ENCODE measurements around the gene CPT1B. TPM values are rescaled to one million over a fixed set of nuclear protein-coding genes. Genes with fewer than 3 reads are reported as not detected.
"Not testable (repeated sequence)": the region's sequence is repeated elsewhere in the genome, so short reads cannot be mapped to it uniquely, and the experiment has no call there.

CPT1B gene
- polyA plus RNA-seq, 1 experiment = 4.3 TPM

DNA sequence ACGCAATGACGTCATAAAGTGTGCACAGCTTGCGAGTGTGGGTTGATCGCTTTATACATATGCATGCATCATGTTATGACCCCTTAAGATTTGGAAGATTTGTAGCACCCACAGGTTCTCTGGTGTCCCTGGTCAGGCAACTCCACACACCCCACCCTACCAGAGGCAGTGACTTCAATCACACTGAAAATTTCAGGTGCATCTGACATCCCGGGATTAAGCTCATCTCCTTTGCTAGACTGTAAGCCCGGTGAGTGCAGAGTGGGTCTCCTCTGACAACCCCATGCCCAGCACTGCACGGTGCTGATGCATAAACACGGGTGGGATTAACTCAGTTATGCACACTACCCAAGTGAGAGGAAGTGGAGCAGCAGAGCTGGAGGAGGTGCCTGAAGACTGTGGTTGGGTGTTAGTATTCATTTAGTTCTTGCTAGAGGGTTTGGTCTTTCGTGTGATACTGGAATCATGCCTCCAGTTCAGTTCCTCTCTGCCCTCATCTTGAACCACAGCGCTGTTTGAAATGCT, 43.2 kb upstream of the CPT1B start:
- ChIA-PET CTCF (interaction anchor here (1.0 to 3.2 kb wide), 21 partner anchors 9 to 370 kb away, joined by 3 to 14 read pairs (median 4); partner anchors contain the start of genes HDAC10, KLHDC7B and SCO2), POLR2A (no interaction called here)
- peaks cover 5% of the 10 kb centered on the region for H3K27me3 ChIP-seq (ENCODE audit: control insufficient read depth, insufficient read depth, low read length)
- TF ChIP-seq, protein P1, sequence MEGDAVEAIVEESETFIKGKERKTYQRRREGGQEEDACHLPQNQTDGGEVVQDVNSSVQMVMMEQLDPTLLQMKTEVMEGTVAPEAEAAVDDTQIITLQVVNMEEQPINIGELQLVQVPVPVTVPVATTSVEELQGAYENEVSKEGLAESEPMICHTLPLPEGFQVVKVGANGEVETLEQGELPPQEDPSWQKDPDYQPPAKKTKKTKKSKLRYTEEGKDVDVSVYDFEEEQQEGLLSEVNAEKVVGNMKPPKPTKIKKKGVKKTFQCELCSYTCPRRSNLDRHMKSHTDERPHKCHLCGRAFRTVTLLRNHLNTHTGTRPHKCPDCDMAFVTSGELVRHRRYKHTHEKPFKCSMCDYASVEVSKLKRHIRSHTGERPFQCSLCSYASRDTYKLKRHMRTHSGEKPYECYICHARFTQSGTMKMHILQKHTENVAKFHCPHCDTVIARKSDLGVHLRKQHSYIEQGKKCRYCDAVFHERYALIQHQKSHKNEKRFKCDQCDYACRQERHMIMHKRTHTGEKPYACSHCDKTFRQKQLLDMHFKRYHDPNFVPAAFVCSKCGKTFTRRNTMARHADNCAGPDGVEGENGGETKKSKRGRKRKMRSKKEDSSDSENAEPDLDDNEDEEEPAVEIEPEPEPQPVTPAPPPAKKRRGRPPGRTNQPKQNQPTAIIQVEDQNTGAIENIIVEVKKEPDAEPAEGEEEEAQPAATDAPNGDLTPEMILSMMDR (IDR thresholded peaks at IDR 0.05; ENCODE audit: insufficient read depth, low read depth, low read length) = no peak
- H3K4me3 ChIP-seq (ENCODE audit: low read depth, low read length) = no peak overlapping the region
- H3K36me3 ChIP-seq (ENCODE audit: control insufficient read depth, insufficient read depth, low read length) = peaks cover 6% of the 10 kb centered on the region
- no peak for DNase-seq (ENCODE audit: low read depth)

- ChIA-PET POLR2A (no interaction called here), CTCF (interaction anchor here (0.6 to 3.2 kb wide), 29 partner anchors 8 to 381 kb away, joined by 3 to 14 read pairs (median 4); partner anchors contain the start of genes CPT1B, HDAC10, KLHDC7B and SCO2)
- TF ChIP-seq, protein P1 (IDR thresholded peaks at IDR 0.05; ENCODE audit: insufficient read depth, low read depth, low read length) = no peak; the same call in 1 of the 2 replicates
- Histone ChIP-seq H3K4me3 (ENCODE audit: low read depth, low read length) (no peak overlapping the region), H3K27me3 (ENCODE audit: control insufficient read depth, insufficient read depth, low read length) (peaks cover 5% of the 10 kb centered on the region), H3K36me3 (ENCODE audit: control insufficient read depth, insufficient read depth, low read length) (peaks cover 2% of the 10 kb centered on the region; the same call in 1 of the 2 replicates)
- DNase-seq (ENCODE audit: low read depth) = no peak
Measured at GRCh38 chr22:50620593-50621355, 42.5 kb upstream of the CPT1B start.

DNA sequence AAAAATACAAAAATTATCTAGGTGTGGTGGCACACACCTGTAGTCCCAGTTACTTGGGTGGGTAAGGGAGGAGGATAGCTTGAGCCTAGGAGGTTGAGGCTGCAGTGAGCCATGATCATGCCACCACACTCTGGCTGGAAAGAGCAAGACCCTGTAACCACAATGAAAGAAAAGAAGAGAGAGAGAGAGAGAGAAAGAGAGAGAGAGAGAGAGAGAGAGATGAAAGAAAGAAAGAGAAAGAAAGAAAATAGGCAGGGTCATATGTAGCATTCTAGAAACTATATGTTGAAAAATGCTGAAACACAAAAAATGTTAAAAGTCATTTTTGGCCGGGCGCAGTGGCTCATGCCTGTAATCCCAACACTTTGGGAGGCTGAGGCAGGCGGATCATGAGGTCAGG, 36.1 kb upstream of the CPT1B start:
- POLR2A ChIA-PET; H3K27me3 ChIP-seq (ENCODE audit: control insufficient read depth, insufficient read depth, low read length); DNase-seq (ENCODE audit: low read depth): not testable (repeated sequence)

GRCh38 chr22:50613291-50613981, 35.2 kb upstream of the CPT1B start:
- 0 out of 2 replicates have a peak, but pooled peaks cover 4% of the 10 kb centered on the region for H3K27me3 ChIP-seq (ENCODE audit: control insufficient read depth, insufficient read depth, low read length)
- TF ChIP-seq, protein P1 (IDR thresholded peaks at IDR 0.05; ENCODE audit: insufficient read depth, low read depth, low read length) = no peak
- H3K4me3 ChIP-seq (ENCODE audit: low read depth, low read length) = no peak overlapping the region
- ChIA-PET POLR2A (no interaction called here), CTCF (interaction anchor here (0.7 to 0.8 kb wide), 2 partner anchors 88 to 644 kb away, joined by 3 read pairs; partner anchors contain the start of gene SCO2)
- no peak for DNase-seq (ENCODE audit: low read depth)
- H3K36me3 ChIP-seq (ENCODE audit: control insufficient read depth, insufficient read depth, low read length) = no peaks in the 10 kb centered on the region

More for the DNA sequence above, 36.1 kb upstream of the CPT1B start:
- H3K36me3 ChIP-seq (ENCODE audit: control insufficient read depth, insufficient read depth, low read length); H3K4me3 ChIP-seq (ENCODE audit: low read depth, low read length): not testable (repeated sequence)
- CTCF ChIA-PET = interaction anchor here (0.7 to 1.1 kb wide), 2 partner anchors 10 to 645 kb away, joined by 3 read pairs; no protein-coding TSS in a partner anchor

DNA sequence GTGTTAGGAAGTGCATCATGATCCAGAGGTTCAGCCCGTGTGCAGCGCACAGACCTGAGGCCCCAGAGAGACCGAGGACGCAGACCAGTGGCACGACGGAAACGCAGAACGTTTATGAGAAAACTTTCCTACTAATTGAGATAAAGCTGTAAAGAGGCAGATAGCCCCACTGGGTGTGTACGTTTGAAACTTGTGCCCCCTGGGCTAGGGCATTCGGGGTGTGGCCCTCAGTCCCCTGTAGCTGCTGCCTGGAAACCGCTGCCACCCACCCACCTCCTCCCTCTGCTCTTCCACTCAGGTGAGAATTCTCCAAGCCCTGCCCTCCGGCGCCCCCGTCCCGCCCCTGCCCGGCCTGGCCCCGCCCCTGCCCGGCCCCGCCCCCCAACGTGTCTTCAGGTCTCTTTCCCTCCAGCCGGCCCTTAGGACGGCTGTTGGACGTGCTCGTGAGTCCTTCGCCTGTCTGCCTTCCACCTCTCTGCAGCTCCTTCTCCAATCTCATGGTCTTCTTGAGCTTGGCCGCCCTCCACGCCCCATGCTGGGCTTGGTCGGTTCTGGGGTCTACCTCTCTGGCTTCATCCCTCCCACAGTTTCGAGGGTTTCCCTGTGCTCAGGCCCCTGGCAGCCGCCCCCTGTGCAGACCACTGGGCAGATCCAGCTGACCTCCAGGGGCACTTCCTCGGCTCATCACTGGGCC, 34.4 kb upstream of the CPT1B start:
- ChIA-PET POLR2A (no interaction called here), CTCF (interaction anchor here (0.8 to 1.4 kb wide), 3 partner anchors 8 to 87 kb away, joined by 3 to 5 read pairs (median 5); partner anchors contain the start of gene SCO2)
- Histone ChIP-seq H3K36me3 (ENCODE audit: control insufficient read depth, insufficient read depth, low read length) (no peaks in the 10 kb centered on the region), H3K27me3 (ENCODE audit: control insufficient read depth, insufficient read depth, low read length) (0 out of 2 replicates have a peak, but pooled peaks cover 4% of the 10 kb centered on the region), H3K4me3 (ENCODE audit: low read depth, low read length) (no peak overlapping the region)
- DNase-seq (ENCODE audit: low read depth) = no peak
- TF ChIP-seq, protein P1 (IDR thresholded peaks at IDR 0.05; ENCODE audit: insufficient read depth, low read depth, low read length) = no peak

Data from BJ (cell line).